Heart left ventricle (tissue), 16 donors: ENCODE results near the gene TUBB2B. TPM values are rescaled to one million over a fixed set of nuclear protein-coding genes. Genes with fewer than 3 reads are reported as not detected.

Experiments used
- ATAC-seq, 4 donors: fragments of 200-7000 bp; cut with Tn5 transposase; one replicate each; pipeline ENCODE4 v1.9.1; 2020 to 2022; ENCODE audit warnings: moderate library complexity in 4 of 4, mild to moderate bottlenecking in 3 of 4, moderate number of reproducible peaks in 1 of 4
- DNase-seq, 5 donors: peaks; one replicate each; pipeline ENCODE4 v3.0.0-alpha.2; 2020
- H3K27ac ChIP-seq, 12 donors: fragments of 200-600 bp; sonication (generic) in 4 of 12; one replicate each; pipeline versions ENCODE4 v1.5.0 to v1.8.0; 2016 to 2022; ENCODE audit warnings: mild to moderate bottlenecking in 2 of 12
- H3K27me3 ChIP-seq, 9 donors: fragments of 200-600 bp; sonication (generic) in 2 of 9; one replicate each; pipeline versions ENCODE4 v1.5.1 to v1.8.0; 2016 to 2022; ENCODE audit warnings: mild to moderate bottlenecking in 3 of 9
- H3K36me3 ChIP-seq, 9 donors: fragments of 200-600 bp; sonication (generic) in 2 of 9; one replicate each; pipeline versions ENCODE4 v1.5.0 to v1.8.0; 2018 to 2022; ENCODE audit warnings: mild to moderate bottlenecking in 2 of 9
- H3K4me1 ChIP-seq, 12 donors: fragments of 200-600 bp; sonication (generic) in 4 of 12; one replicate each; pipeline versions ENCODE4 v1.5.0 to v1.8.0; 2016 to 2022; ENCODE audit warnings: mild to moderate bottlenecking in 3 of 12
- H3K4me3 ChIP-seq, 12 donors: fragments of 200-600 bp; sonication (generic) in 4 of 12; one replicate each; pipeline versions ENCODE4 v1.5.0 to v1.8.0; 2017 to 2022; ENCODE audit warnings: mild to moderate bottlenecking in 9 of 12, moderate library complexity in 4 of 12
- H3K9me3 ChIP-seq, 12 donors: fragments of 200-600 bp; sonication (generic) in 4 of 12; one replicate each; pipeline versions ENCODE4 v1.5.0 to v1.8.0; 2016 to 2022; ENCODE audit warnings: mild to moderate bottlenecking in 1 of 12
- POLR2A ChIP-seq, 2 donors: fragments of 450-650 bp; IDR thresholded peaks; one replicate each; pipeline ENCODE4 v1.6.1; 2017; ENCODE audit warnings: antibody characterized with exemption in 2 of 2, mild to moderate bottlenecking in 2 of 2, moderate library complexity in 2 of 2
- WGBS, 4 donors: extraction: QIAGEN DNeasy Blood & Tissue Kit in 2 of 4; methylation state at CpG; one replicate each; pipeline versions ENCODE4 v1.1.5 to v1.1.7; 2013 to 2018; 5-methylcytosine and 5-hydroxymethylcytosine counted together
- intact Hi-C, 10 donors: fragments of 100-400 bp; cut with DNase I; formaldehyde crosslinking; loops; one replicate each; pipeline versions ENCODE4 v1.11.1 to v1.14.2; 2022
- polyA plus RNA-seq, 2 donors: library from polyadenylated mRNA; stranded (reverse); fragments of 200-250 nt; gene quantifications; one replicate each; pipeline ENCODE4 v1.2.3, GENCODE V29; 2013
- total RNA-seq, 9 donors: library from RNA; depleted of rRNA in 2 of 9; stranded (reverse); fragments of >200 nt in 2 of 9; fragmentation: NEBNext Ultra II Directional in 3 of 9; extraction: Animal tissue kit (Norgen Biotek cat#: 25700) in 3 of 9; gene quantifications; one replicate each; pipeline versions ENCODE4 v1.1.0 to v1.2.4, GENCODE V29; 2016 to 2023
- TF ChIP-seq, protein P1 (sequence below), 12 donors: fragments of 200-600 bp; sonication (generic) in 4 of 12; IDR thresholded peaks; one replicate each; pipeline versions ENCODE4 v1.5.0 to v1.8.0; 2018 to 2022; ENCODE audit warnings: antibody characterized with exemption in 12 of 12, mild to moderate bottlenecking in 5 of 12
- donor health status: ischemic (EF 13 %, LVEDD 7.1; RV severe dilation, severe dysfunction).
- donor health status: healthy with polysubstance abuse.
- donor health status: DM: no; HTN: yes; CAD: no.
- donor health status: DM: no; HTN: no; CAD: no.
- donor health status: ischemic (EF 25% LVEDD 6.9; RV normal size, moderate dysfunction).
- donor health status: ischemic (EF 25% LVEDD 5.7; RV mildly dilated, moderate dysfunction).
- donor health status: healthy.
- donor health status: DM: yes; HTN: yes; CAD: no.
- donor health status: ischemic (EF 35%, LVEDD 5.7; RV mildly dilated, moderate dysfunction).
- donor health status: nonischemic (EF 11% LVEDD 7.7; RV severe dilation, severe dysfunction).
- donor health status: DM: yes; HTN: yes; CAD: no.
- donor health status: PGD.
- donor health status: ischemic (EF 29% LVEDD 5.4; RV normal size, mild dysfunction).
- donor health status: nonischemic (EF 23%, LVEDD 6.1; RV moderate dilation, normal function).

Gene TUBB2B
- total and polyA plus RNA-seq, 11 donors: 0.90 to 3.4 (median 1.5) TPM

DNA sequence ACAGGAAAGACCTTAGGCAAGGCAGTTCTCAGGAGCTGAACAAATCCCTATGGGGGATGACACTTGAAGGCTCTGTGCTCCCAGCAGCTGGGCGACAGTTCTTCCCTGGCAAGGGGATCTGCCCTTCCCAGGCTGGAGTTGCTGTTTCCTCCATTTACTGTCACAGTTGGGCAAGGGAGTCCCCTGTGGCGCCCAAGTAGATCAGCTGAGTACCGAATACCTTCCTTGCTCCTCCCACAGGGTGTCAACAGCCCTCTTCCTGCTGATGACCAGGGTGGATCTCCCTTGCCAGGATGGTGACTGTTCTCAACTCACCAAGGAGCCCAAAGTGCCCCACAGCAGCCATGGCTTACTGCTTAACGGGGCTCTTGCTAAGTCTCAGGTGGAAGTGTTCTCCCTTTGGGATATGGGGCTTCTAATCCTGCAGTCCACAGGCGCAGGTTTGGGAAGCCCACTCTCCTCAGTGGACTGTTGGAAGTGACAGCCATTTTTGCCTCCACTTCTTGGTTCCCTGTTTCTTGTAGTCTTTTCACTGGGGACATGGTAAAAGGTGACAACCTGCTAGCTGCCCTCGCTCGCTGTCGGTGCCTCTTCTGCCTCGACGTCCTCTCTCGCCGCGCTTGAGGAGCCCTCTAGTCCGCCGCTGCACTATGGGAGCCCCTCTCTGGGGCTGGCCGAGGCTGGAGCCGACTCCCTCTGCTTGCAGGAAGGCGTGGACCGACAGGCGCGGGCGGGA is 25.6 kb upstream of the TUBB2B start:
- Histone ChIP-seq H3K27me3 (peaks cover 0 to 14% (median 0%) of the 10 kb centered on the region in 9 donors), H3K27ac (peak overlapping the region in 4 of 12 donors; percentile 11 to 70 (median 42)), H3K4me1 (peaks cover 0 to 22% (median 9%) of the 10 kb centered on the region in 12 donors), H3K9me3 (no peaks in the 10 kb centered on the region), H3K4me3 (peak overlapping the region in 1 of 12 donors; percentile 7), H3K36me3 (no peaks in the 10 kb centered on the region)
- ATAC-seq (no peak), DNase-seq (no peak)
- WGBS, 4 donors: 90 to 93% (median 92%) methylated on average over 22 of the region's 22 CpGs
- intact Hi-C loops: loop anchor here in 8 of 10 donors (1.0 to 10.0 kb wide), 5 partner anchors 88 to 258 kb away; partner anchors contain the start of genes TUBB2A (in 4 of the 8) and NQO2 (in 3 of the 8)
- TF ChIP-seq, protein P1, sequence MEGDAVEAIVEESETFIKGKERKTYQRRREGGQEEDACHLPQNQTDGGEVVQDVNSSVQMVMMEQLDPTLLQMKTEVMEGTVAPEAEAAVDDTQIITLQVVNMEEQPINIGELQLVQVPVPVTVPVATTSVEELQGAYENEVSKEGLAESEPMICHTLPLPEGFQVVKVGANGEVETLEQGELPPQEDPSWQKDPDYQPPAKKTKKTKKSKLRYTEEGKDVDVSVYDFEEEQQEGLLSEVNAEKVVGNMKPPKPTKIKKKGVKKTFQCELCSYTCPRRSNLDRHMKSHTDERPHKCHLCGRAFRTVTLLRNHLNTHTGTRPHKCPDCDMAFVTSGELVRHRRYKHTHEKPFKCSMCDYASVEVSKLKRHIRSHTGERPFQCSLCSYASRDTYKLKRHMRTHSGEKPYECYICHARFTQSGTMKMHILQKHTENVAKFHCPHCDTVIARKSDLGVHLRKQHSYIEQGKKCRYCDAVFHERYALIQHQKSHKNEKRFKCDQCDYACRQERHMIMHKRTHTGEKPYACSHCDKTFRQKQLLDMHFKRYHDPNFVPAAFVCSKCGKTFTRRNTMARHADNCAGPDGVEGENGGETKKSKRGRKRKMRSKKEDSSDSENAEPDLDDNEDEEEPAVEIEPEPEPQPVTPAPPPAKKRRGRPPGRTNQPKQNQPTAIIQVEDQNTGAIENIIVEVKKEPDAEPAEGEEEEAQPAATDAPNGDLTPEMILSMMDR (IDR thresholded peaks at IDR 0.05): no peak
- no peak for TF ChIP-seq POLR2A (IDR thresholded peaks at IDR 0.05)

DNA sequence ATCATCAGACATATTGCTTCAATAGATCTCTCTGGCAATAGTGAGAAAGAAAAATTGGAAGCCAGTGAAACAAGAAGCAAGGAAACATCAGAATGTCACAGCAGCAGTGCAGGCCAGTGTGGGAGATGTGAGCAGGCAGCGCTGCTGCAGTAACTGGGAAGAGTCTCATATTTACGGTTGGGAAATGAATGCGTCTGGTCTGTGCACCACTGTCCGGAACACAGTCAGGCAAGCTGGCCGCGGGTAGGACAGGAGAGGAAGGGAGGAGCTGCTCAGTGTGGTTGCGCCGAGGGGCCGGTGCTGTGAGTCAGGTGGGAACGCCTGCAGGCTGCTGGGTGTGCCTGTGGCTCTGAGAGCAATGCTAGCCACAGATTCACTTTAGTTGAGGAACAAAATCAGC is 24.9 kb upstream of the TUBB2B start:
- peak overlapping the region in 1 of 12 donors; percentile 7 for H3K4me3 ChIP-seq
- H3K4me1 ChIP-seq: peaks cover 0 to 28% (median 11%) of the 10 kb centered on the region in 12 donors
- intact Hi-C loops: loop anchor here in 8 of 10 donors (1.0 to 10.0 kb wide), 5 partner anchors 88 to 258 kb away; partner anchors contain the start of genes TUBB2A (in 4 of the 8) and NQO2 (in 3 of the 8)
- peaks cover 0 to 19% (median 0%) of the 10 kb centered on the region in 9 donors for H3K27me3 ChIP-seq
- peak in 1 of 5 donors; percentile 64 for DNase-seq
- no peak for TF ChIP-seq POLR2A (IDR thresholded peaks at IDR 0.05)
- TF ChIP-seq, protein P1 (IDR thresholded peaks at IDR 0.05): no peak
- no peaks in the 10 kb centered on the region for H3K36me3 ChIP-seq
- H3K27ac ChIP-seq: peak overlapping the region in 3 of 12 donors; percentile 20 to 70 (median 65)
- peak in 3 of 4 donors; percentile 35 to 58 (median 40) for ATAC-seq
- H3K9me3 ChIP-seq: no peaks in the 10 kb centered on the region
- 70 to 84% (median 77%) methylated on average over 10 of the region's 10 CpGs for WGBS, 4 donors

DNA sequence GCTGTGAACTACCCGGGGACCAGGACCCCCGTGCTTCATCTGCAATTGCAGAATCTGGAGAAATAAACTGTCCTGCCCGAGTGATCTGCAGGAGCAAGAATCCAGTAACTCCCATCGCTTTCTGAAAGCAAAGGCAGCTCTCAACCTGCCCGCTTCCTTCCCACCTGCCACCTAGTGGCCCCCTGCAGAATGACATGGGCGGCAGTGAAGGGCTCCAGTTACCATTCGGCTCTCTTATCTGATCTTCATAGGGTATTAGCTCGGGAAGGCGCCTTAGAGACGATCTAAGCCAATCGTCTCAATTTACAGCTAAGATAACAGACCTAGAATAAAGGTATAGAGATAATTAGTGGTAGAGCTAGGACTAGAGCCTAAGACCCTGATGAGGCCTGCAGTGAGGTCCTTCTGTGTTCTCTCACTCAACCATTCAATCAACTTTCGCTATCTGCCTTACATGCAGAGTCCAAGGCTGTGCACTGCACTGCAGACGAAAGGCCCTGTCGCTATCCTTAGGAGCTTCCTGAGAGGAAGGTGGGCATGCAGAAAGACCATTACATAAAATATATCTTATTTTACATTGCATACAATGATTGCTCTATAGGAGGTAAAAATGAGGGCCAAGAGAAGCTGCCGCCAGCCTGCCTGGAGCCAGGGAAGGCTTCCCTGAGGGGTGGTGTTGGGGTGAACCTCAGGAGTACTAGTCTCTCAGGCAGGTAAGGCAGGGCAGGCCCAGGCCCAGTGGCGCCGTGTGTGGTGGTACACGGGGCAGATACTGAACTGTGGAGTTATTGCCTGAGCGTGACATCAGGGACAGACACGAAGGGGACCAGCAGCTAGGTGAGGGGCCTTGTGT is 24.2 kb upstream of the TUBB2B start:
- H3K4me3 ChIP-seq: peak overlapping the region in 1 of 12 donors; percentile 5
- DNase-seq (peak; percentile 71 to 90 (median 81)), ATAC-seq (peak; percentile 44 to 86 (median 80))
- 34 to 38% (median 36%) methylated on average over 20 of the region's 20 CpGs for WGBS, 4 donors
- H3K27me3 ChIP-seq: peaks cover 0 to 20% (median 0%) of the 10 kb centered on the region in 9 donors
- intact Hi-C loops: loop anchor here (1.0 to 10.0 kb wide), 7 partner anchors 87 to 257 kb away; partner anchors contain the start of genes TUBB2A (in 5 of the 10) and NQO2 (in 3 of the 10)
- H3K4me1 ChIP-seq: peaks cover 0 to 32% (median 11%) of the 10 kb centered on the region in 12 donors
- H3K36me3 ChIP-seq: no peaks in the 10 kb centered on the region
- peak overlapping the region in 3 of 12 donors; percentile 20 to 70 (median 39) for H3K27ac ChIP-seq
- peak in 1 of 2 donors; percentile 14 for TF ChIP-seq POLR2A (IDR thresholded peaks at IDR 0.05)
- TF ChIP-seq, protein P1 (IDR thresholded peaks at IDR 0.05): peak; percentile 93 to 99 (median 97)
- no peaks in the 10 kb centered on the region for H3K9me3 ChIP-seq
